HG02642 (cell line): ENCODE data around the gene ANKS3.

Source experiments
- ATAC-seq: cut with Tn5 transposase; IDR thresholded peaks from one replicate; pipeline ENCODE4 v1.9.1; 2021; ENCODE audit warnings: mild to moderate bottlenecking; ENCODE audit not compliant: unreplicated experiment, poor library complexity

Gene ANKS3

DNA sequence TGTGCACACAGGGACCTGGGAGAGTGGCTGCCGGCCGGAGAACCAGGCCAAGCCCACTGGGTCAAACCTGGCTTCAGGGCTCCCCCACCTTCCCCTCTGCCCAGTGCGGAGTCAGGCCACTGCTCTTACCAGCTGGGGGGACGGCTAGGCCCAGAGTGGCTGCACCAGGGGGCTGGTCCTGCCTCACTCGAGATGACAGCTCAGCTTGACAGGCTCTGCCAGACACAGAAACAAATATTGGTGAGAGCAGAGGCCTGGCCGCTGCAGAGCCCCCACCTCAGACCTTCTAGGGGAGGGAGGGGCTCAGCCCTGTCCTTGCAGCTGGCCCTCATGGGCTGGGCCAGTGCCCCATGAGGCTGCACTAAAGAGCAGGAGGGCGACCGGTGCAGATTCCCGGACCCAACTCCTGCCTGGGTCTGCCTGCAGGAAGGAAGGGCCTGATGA is 36.2 kb downstream of the ANKS3 start:
- ATAC-seq: no peak

DNA sequence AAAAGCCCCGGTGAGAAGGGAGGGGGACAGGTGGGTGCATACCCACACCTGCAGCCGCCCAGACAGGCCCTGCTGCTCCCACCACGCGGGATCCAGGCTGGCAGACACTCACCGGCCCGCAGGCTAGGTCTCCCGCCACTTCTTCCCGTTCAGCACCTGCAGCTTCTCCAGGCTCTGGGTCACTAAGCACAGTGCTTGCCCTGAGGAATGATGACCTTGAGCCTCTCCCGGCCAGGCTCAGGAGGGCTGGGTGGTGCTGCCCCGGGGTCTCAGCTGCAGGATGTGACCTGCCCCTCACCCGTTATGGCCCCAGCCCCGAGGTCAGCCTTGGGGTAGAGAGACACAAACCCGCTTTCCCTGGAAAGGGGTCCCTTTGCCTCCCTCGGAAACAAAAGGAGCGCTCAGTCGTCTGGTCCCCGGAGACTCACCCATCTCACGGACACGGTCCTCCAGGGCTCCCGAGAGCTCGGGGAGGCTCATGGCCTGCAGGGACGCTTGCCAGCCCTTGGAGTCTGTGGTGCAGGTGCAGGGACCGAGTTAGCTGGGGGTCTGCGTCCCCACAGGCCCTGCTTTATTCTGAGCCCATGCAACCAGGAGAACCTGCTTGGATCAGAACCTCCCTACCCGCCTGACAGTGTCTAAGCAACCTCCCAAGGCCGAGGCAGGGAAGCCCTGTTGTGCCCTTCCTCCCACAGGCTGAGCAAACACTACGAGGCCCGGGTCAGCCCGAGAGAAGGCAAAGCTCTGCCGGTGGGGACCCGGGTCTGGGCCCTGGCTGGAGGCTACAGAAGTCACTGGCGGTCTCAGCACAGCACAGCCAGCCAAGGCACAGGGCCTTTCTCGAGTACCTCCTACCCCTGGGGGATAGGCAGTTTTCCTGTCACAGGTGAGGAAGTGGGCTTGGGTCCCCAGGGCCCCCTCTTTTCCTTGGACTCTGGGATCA is 36.9 kb downstream of the ANKS3 start:
- ATAC-seq: no peak

DNA sequence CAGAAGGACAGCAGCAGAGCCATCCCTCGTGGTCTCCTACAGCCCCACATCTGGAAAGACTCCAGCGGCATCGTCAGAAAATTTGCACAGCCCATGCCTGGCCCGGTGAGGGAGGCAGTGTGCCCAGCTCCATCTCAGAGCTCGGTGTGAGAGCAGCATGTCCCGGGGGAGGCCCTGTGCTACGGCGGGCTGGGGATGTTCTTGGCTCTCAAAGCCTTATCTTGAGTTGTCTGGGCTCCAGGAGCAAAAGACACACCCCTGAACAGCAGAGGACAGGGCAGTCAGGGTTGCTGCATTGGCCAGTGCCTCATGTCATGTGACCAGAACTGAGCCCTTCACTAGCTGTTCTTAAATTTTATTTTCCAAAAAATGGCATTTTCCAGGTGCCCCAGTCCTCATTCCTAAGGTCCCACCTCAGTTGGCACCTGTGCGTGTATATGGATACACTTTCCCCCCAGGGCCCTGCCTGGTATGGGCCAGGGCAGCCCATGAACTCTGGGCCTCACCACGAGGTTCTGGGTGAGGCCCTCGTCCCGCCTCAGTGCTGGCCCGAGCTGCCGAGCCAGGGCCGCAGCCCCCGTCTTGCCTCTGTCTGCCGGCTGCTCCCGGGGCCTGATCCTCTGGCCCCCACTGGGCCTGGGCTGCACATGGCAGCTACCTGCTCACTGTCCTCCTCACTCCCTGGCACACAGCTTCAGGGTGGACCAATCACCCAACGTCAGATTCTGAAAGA is 37.7 kb downstream of the ANKS3 start:
- no peak for ATAC-seq

DNA sequence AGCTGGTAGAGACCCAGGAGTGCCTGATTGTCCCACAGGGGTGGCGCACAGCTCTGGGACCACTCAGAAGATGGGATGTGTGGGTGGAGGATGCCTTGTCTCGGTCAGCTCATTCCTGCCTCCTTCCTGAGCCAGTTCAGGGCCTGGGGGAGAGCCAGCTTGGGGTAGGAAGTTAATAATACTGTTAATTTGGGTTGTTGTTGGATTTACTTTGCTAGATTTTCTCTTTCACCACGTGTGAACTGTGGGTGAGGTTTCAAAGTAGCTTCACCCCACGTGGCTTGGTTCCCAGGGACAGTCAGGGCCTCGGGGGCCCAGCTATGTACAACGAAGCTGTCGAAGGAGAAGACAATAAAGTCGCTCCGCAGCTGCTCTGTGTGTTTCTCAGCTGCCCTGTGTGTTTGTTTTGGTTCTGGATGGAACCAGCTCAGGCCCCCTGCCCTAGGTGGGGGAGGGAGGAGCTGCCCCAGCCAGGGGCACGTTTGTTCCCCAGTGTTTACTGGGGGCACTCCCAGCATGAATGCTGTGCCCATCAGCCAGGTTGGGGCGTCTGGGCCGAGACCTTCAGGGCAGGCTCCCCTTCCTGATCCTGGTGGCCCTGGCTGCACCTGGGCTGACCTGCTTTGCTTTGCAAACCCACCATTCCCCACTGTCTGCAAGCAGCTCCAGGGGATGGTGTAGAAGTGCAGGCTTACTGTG is 38.4 kb downstream of the ANKS3 start:
- no peak for ATAC-seq

DNA sequence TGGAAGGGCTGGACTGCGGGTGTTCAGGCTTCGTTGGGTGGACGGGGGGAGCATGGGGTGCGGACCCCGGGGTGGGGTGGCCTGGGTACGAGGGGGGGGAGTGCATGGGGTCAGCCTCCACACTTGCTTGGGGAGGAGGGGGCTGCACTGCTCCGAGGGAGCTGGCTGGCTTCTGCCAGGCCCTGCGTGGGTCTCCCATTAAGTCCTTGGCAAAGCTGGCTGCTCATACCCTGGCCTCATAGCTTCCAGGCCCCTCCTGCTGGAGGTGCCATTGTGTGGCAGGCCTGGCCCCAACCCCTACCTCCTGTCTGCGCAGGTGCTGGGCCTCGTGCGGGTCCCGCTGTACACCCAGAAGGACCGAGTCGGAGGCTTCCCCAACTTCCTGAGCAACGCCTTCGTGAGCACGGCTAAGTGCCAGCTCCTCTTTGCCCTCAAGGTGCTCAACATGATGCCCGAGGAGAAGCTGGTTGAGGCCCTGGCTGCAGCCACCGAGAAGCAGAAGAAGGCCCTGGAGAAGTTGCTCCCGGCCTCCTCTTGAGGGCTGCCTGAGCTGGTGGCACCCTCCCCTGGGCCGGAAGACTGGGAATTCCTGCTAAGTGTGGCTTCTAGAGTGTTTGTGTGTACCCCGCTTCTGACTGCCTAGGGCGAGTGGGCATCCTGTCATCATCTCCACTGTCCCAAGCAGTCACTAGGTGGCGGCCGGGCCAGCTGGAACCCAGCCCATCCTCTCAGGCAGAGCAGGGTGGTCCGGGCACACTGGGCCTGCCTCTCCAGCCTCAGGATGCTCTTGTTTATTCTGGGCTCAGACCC is 39.2 kb downstream of the ANKS3 start:
- ATAC-seq: no peak

DNA sequence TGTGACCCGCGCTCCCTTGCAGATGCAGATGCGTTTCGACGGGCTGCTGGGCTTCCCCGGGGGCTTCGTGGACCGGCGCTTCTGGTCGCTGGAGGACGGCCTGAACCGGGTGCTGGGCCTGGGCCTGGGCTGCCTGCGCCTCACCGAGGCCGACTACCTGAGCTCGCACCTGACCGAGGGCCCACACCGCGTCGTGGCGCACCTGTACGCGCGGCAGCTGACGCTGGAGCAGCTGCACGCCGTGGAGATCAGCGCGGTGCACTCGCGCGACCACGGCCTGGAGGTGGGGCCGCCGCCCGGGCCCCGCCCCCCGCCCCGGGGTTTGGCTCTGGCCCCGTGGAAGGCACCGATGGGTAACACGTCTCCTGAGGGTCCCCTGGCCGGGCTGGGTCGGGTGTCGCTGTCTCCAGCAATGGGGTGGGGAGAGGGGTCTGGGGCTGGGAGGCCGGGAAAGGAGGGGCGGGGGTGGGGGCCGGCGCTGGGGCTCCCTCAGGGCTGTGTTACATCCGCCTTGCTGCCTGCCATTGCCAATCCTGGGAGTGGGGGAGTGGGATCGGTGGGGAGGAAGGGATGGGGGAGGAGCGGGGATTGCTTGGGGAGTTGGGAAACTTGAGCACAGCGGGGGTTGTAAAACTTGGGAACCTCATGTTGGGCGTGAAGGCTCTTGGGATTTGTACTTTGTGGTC is 40.0 kb downstream of the ANKS3 start:
- peak; percentile 7 for ATAC-seq

DNA sequence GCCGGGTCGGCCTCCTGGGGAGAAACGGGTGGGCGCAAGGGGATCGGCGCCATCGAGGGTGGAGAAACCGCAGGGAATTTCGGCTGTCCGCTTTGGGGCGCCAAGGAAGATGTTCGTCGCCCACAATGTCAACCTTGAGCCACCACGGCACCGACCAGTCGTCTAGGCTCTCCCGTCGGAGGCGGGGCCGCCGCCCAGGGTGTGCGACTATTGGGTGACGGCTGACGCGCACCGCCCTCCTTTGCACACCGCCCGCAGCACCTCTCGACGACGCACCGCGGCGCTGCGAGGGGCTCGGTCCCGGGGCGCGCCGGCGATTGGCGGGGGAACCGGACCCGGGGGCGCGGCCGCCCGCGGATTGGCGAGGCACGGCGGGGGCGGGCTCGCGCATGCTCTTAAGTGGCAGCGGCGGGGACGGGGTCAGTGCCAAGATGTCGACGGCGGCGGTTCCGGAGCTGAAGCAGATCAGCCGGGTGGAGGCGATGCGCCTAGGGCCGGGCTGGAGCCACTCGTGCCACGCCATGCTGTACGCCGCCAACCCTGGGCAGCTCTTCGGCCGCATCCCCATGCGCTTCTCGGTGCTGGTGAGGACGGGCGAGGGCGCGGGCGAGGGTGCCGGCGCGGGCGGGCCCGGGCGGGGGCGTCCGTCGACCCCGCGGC is 40.6 kb downstream of the ANKS3 start, which contains the start of gene NUDT16L1:
Gene NUDT16L1 (plus strand): TSS at position 267 of the 660 bp plus-strand sequence. CDS start 165 bp downstream, at position 432.
- ATAC-seq: peak; percentile 91

DNA sequence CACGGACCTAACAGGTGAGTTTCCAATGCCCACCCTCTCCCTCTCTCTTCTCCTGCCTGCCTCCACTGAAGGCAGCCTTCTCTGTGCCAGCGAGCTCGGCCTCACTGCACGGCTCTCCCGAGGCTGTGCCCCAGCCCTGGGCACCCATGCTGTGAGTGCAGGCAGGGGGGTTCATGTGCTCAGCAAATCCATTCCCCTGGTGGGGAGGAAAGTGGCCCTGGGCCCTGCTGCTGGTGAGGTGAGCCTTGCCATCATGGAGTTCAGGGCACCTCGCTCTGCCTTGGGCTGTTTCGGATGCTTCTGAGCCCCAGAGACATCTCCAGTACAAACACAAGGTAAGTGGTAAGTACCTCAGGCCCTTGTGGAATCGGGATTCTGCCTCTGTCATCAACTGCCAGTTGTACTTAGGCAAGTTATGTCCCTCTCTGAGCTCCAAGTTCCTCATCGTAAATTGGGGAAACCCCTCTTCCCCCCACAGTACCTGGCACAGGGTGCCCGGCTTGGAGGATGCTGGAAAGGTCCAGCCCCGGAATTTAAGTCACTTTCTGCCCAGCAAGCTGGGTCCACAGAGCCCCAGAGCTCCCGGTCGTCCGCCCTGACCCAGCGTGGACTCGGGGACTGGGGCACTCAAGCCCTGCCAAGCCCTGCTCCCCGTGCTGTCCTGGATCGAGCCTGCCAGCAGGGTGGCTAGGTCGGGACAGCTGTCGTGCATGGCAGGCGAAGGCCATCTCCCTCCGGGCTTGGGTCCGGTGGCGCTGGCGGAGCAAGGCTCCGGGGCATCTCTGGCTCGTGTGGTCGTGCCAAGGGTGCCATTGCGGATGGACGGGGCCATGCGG is 41.4 kb downstream of the ANKS3 start:
- ATAC-seq: peak; percentile 12

DNA sequence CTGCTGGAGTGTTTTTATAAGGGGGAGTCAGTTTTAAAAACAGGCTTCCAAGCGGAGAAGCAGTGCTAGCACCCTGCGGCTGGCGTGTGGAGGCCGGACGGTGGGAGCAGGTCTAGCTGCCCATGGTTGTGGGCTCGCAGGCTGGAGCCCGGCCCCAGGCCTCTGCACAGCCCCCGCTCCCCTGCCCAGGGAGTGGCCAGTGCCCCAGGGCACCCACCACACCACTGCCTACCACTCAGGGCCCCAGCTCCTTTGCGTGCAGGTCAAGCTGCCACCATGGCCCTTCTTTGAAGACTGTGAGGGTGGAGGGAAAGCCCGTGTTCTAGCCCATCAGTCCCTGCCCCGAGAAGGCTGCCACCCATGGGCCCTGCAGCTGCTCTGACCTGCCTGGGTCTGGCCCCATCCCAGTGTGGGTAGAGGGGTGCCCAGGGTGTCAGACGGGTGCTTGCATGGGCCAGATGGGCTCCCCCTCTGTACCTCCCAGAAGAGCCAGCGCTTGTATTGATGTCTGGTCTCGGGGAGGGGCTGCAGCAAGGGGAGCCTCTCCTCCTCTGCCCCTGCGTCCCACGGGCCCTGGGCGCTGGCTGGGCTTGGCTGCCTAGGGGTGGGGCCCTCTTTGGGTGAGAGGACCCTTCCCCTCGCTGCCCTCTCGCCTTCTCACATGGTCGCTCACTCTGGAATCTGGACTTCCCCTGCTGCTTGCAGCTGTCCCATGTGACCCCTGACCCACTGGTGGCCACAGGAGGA is 42.2 kb downstream of the ANKS3 start:
- no peak for ATAC-seq

DNA sequence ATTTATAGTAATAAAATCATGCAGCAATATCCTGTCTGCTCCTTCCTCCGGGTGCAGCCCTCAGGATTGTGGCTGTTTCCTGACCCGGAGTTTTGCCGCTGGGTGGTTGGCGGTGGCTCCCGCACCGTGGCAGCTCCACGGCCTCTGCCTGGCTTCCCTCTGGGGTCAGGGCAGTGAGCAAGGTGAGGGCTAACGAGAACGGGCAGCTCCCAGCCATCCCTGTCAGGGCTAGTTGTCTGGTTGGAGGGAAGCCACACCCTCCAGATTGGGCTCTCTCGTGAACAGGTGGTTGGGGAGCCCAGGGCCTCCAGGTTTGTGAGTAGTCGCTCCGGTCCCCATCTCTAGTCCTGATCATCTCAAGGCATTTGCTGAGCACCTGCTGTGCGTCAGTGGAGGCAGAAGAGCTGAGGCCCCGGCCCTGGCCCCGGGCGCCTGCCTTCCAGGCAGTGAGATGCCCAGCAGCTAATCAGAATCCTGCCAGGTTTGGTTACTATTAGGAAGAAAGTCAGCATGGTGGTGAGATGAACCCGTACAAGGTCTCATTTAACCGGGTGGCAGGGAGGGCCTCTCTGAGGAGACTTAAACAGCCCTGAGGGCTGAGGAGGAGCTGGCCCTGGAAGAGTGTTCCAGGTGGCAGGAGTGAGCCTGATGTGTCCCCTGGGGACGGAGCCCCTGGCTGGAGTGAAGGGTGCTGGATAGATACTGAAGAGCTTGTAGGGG is 43.0 kb downstream of the ANKS3 start:
- ATAC-seq: no peak

DNA sequence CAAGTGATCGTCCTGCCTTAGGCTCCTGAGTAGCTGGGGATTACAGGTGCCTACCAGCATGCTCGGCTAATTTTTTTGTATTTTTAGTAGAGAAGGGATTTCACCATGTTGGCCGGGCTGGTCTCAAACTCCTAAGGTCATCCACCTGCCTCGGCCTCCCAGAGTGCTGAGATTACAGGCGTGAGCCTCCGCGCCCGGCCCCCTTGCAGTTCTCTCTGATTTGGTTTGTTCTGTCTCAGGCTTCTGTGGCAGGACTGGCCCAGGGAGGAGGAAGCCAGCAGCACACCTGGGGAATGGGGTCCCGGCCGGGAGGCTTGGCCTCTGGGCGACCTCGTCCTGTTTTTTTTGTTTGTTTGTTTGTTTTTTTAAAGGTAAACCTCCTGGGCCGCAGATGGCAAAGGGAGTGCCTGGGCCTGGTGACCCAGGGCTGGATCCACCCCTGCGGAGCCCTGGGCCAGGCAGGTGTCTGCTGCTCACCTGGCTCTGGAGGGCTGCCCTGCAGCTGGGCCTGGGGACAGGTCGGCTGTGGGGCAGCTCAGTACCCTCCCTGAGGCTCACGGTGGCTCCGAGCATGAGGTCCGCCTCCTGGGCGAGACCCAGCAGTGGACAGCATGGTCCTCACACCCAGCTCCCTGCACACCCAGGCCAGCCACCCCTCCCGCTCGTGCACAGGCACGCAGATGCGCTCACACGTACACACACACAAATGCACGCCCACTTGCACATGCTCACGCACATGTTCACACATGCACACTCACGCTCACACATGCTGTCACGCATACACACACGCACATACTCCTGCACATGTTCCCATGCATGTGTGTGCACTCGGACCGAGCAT is 44.0 kb downstream of the ANKS3 start:
- no peak for ATAC-seq

DNA sequence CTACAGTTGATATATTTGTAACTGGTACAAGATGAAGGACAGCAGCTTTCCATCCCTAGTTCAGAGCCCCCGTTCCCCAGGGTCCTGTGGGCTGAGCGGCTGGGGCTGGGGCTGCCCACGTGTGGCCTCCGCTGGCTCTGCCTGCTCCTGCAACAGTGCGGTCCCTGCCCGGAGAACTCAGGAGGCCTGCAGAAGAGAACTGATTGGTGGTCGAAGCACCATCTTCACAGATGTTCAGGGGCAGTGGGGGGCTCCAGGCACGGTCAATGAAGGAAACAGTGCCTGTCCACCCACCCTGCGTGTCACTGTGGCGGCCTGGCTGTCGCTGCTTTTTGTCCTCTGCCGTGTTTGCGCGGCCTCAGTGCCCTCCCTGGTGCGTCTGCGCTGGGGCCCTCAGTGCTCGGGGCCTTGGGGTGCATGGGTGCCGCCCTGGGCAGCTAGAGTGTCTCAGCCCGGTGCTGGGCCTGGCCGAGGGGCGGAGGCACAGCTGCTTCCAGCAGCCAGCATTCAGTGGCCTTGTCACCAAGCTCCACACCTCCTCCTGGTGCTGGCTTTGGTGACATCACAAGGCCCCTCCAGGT is 44.9 kb downstream of the ANKS3 start:
- no peak for ATAC-seq

DNA sequence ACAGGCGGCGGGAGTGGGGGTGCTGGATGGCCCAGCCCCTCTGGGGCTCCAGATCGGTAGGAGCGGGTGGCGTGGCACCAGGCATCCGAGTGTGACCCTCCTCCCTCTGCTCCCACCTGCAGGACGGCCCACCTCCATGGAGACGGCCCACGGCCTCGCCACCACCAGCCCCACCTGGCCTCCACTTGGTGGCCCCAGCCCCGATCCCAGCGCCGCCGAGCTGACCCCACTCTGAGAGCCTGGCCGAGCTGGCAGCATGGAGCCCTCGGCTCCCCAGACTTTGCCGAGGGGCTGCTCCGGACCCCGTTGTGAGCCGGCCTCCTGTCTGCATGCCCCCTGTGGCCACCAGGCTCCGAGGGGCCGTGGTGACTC is 45.4 kb downstream of the ANKS3 start:
- no peak for ATAC-seq

DNA sequence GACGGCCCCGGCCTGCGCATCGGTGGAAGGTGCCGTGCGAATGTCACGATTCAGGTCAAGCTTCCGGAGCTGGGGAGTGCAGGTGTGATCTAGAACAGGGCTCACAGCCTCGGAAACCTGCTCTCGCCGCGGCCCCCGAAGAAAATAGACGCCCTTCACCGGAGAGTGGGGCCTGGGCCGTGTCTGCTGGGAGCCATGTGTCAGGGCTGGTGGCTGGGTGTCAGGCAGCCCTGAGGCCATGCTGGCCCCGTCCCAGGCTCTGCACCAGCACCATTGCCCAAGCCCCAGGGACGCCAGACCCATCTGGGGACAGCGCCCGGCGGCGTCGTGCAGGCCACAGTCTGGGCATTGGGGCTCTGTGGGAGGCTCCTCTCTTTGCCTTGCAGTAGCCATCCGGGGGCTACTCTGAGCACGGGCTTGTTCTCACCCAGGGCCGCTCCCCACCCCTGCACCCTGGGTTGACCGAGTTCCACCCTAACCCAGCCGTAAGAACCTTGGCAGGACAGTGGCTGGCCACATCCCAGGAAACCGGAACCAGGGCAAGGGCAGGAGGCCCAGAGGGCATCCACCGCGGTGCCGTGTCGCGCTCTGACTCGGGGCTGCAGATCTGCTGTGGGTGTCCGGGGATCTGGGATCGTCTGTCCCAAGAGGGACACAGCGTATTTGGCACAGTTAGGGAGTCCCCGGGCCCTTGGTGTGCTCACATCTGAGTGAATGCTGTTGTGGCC is 46.0 kb downstream of the ANKS3 start:
- no peak for ATAC-seq

DNA sequence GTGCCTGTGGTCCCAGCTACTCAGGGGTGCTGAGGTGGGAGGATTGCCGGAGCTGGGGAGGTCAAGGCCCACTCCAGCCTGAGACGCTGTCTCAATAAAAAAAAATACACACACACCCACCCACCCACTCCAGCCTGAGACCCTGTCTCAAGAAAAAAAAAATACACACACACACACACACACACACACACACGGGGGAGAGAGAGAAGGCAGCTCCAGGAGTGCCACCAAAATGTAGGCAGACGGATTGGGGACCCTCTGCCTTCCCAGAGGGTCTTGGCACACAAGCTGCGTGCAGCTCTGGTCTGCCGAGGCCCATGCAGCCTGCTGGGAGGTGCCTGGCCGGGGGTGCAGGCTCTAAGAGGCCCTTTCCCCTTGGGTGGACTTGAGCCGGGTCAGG is 46.7 kb downstream of the ANKS3 start:
- no peak for ATAC-seq
